IgD-negative memory B cell (primary cell): Measurements from ENCODE around the gene DOCK1. TPM values are rescaled to one million over a fixed set of nuclear protein-coding genes. Genes with fewer than 3 reads are reported as not detected.
A peak's percentile ranks its signal among the peaks of the same experiment; 100 is the strongest.

Source experiments
- H3K27ac Mint-ChIP-seq, 3 donors: one replicate each; pipeline ENCODE4 v1.8.0; 2020 to 2022; ENCODE audit warnings: mild to moderate bottlenecking in 3 of 3, mixed read lengths in 3 of 3, moderate library complexity in 1 of 3
- H3K27me3 Mint-ChIP-seq: one replicate; pipeline ENCODE4 v1.8.0; 2021; ENCODE audit warnings: mixed read lengths
- H3K36me3 Mint-ChIP-seq: one replicate; pipeline ENCODE4 v1.8.0; 2020; ENCODE audit warnings: mild to moderate bottlenecking, mixed read lengths
- H3K4me1 Mint-ChIP-seq, 3 donors: one replicate each; pipeline ENCODE4 v1.8.0; 2020 to 2022; ENCODE audit warnings: mixed read lengths in 3 of 3, mild to moderate bottlenecking in 1 of 3
- H3K4me3 Mint-ChIP-seq, 4 donors: one replicate each; pipeline ENCODE4 v1.8.0; 2020 to 2022; ENCODE audit warnings: mild to moderate bottlenecking in 4 of 4, mixed read lengths in 4 of 4, moderate library complexity in 3 of 4
- H3K9me3 Mint-ChIP-seq, 3 donors: one replicate each; pipeline ENCODE4 v1.8.0; 2020 to 2021; ENCODE audit warnings: mixed read lengths in 3 of 3, mild to moderate bottlenecking in 1 of 3
- polyA plus RNA-seq: library from polyadenylated mRNA; unstranded; fragments of 300-500 nt; fragmentation: Illumina TruSeq; gene quantifications from one replicate; pipeline ENCODE4 v1.2.3, GENCODE V29; 2021

Gene DOCK1
- polyA plus RNA-seq, 1 donor from 2014 or later: not detected

- H3K36me3 Mint-ChIP-seq: no peaks in the 10 kb centered on the region
- no peaks in the 10 kb centered on the region for H3K27me3 Mint-ChIP-seq
- peaks cover 0 to 7% (median 0%) of the 10 kb centered on the region in 3 donors for H3K9me3 Mint-ChIP-seq
- no peaks in the 10 kb centered on the region for H3K4me1 Mint-ChIP-seq
- no peak overlapping the region for H3K27ac Mint-ChIP-seq
- H3K4me3 Mint-ChIP-seq: no peak overlapping the region
Observed at GRCh38 chr10:127252818-127253217, 347.6 kb downstream of the DOCK1 start.

- peaks cover 0 to 7% (median 0%) of the 10 kb centered on the region in 3 donors for H3K9me3 Mint-ChIP-seq
- H3K27ac Mint-ChIP-seq: no peak overlapping the region
- H3K27me3 Mint-ChIP-seq: no peaks in the 10 kb centered on the region
- no peak overlapping the region for H3K4me3 Mint-ChIP-seq
- no peaks in the 10 kb centered on the region for H3K36me3 Mint-ChIP-seq
- H3K4me1 Mint-ChIP-seq: no peaks in the 10 kb centered on the region
Observed at GRCh38 chr10:127254276-127254675, 349.0 kb downstream of the DOCK1 start.

GRCh38 chr10:127257395-127257794 is 352.2 kb downstream of the DOCK1 start:
- peaks cover 0 to 9% (median 0%) of the 10 kb centered on the region in 3 donors for H3K9me3 Mint-ChIP-seq
- no peaks in the 10 kb centered on the region for H3K36me3 Mint-ChIP-seq
- no peaks in the 10 kb centered on the region for H3K27me3 Mint-ChIP-seq
- H3K4me1 Mint-ChIP-seq: peaks cover 0 to 2% (median 0%) of the 10 kb centered on the region in 3 donors
- no peak overlapping the region for H3K27ac Mint-ChIP-seq
- H3K4me3 Mint-ChIP-seq: no peak overlapping the region

- Mint-ChIP-seq H3K27me3 (no peaks in the 10 kb centered on the region), H3K4me1 (peaks cover 0 to 2% (median 0%) of the 10 kb centered on the region in 3 donors), H3K4me3 (no peak overlapping the region), H3K36me3 (no peaks in the 10 kb centered on the region), H3K27ac (no peak overlapping the region), H3K9me3 (peaks cover 0 to 2% (median 0%) of the 10 kb centered on the region in 3 donors)
Observed at GRCh38 chr10:127259347-127259746, 354.1 kb downstream of the DOCK1 start.

GRCh38 chr10:127262606-127263005 is 357.4 kb downstream of the DOCK1 start:
- Mint-ChIP-seq H3K27ac (no peak overlapping the region), H3K4me3 (no peak overlapping the region), H3K27me3 (no peaks in the 10 kb centered on the region), H3K36me3 (no peaks in the 10 kb centered on the region), H3K9me3 (peaks cover 0 to 2% (median 0%) of the 10 kb centered on the region in 3 donors), H3K4me1 (peaks cover 0 to 2% (median 0%) of the 10 kb centered on the region in 3 donors)

GRCh38 chr10:127265288-127265687 is 360.1 kb downstream of the DOCK1 start:
- Mint-ChIP-seq H3K27me3 (no peaks in the 10 kb centered on the region), H3K9me3 (peaks cover 0 to 2% (median 0%) of the 10 kb centered on the region in 3 donors), H3K4me1 (peaks cover 0 to 2% (median 0%) of the 10 kb centered on the region in 3 donors), H3K36me3 (no peaks in the 10 kb centered on the region), H3K4me3 (no peak overlapping the region), H3K27ac (no peak overlapping the region)

GRCh38 chr10:127266431-127266830 is 361.2 kb downstream of the DOCK1 start:
- Mint-ChIP-seq H3K9me3 (peaks cover 0 to 2% (median 0%) of the 10 kb centered on the region in 3 donors), H3K4me3 (no peak overlapping the region)

GRCh38 chr10:127267442-127267841 is 362.2 kb downstream of the DOCK1 start:
- Mint-ChIP-seq H3K4me3 (no peak overlapping the region), H3K27me3 (no peaks in the 10 kb centered on the region), H3K4me1 (no peaks in the 10 kb centered on the region), H3K9me3 (no peaks in the 10 kb centered on the region), H3K27ac (no peak overlapping the region), H3K36me3 (no peaks in the 10 kb centered on the region)

More at GRCh38 chr10:127266431-127266830, 361.2 kb downstream of the DOCK1 start:
- Mint-ChIP-seq H3K27me3 (no peaks in the 10 kb centered on the region), H3K27ac (no peak overlapping the region), H3K36me3 (no peaks in the 10 kb centered on the region), H3K4me1 (no peaks in the 10 kb centered on the region)

- Mint-ChIP-seq H3K36me3 (no peaks in the 10 kb centered on the region), H3K4me3 (no peak overlapping the region), H3K27me3 (no peaks in the 10 kb centered on the region), H3K9me3 (peaks cover 0 to 7% (median 0%) of the 10 kb centered on the region in 3 donors), H3K4me1 (no peaks in the 10 kb centered on the region), H3K27ac (no peak overlapping the region)
Observed at GRCh38 chr10:127272076-127272475, 366.8 kb downstream of the DOCK1 start.

GRCh38 chr10:127275272-127275671 is 370.0 kb downstream of the DOCK1 start:
- no peaks in the 10 kb centered on the region for H3K27me3 Mint-ChIP-seq
- no peaks in the 10 kb centered on the region for H3K36me3 Mint-ChIP-seq
- H3K27ac Mint-ChIP-seq: peak overlapping the region in 1 of 3 donors; percentile 65
- no peak overlapping the region for H3K4me3 Mint-ChIP-seq
- H3K9me3 Mint-ChIP-seq: peaks cover 0 to 7% (median 0%) of the 10 kb centered on the region in 3 donors
- no peaks in the 10 kb centered on the region for H3K4me1 Mint-ChIP-seq

- Mint-ChIP-seq H3K4me1 (no peaks in the 10 kb centered on the region), H3K27me3 (no peaks in the 10 kb centered on the region), H3K27ac (no peak overlapping the region), H3K4me3 (no peak overlapping the region), H3K9me3 (peaks cover 0 to 7% (median 0%) of the 10 kb centered on the region in 3 donors), H3K36me3 (no peaks in the 10 kb centered on the region)
Observed at GRCh38 chr10:127275793-127276450, 370.7 kb downstream of the DOCK1 start.

- peaks cover 0 to 7% (median 2%) of the 10 kb centered on the region in 3 donors for H3K9me3 Mint-ChIP-seq
- H3K27ac Mint-ChIP-seq: no peak overlapping the region
- H3K27me3 Mint-ChIP-seq: no peaks in the 10 kb centered on the region
- no peak overlapping the region for H3K4me3 Mint-ChIP-seq
- no peaks in the 10 kb centered on the region for H3K4me1 Mint-ChIP-seq
- no peaks in the 10 kb centered on the region for H3K36me3 Mint-ChIP-seq
Observed at GRCh38 chr10:127276794-127277462, 371.7 kb downstream of the DOCK1 start.

GRCh38 chr10:127278001-127278400 is 372.8 kb downstream of the DOCK1 start:
- no peak overlapping the region for H3K4me3 Mint-ChIP-seq
- no peaks in the 10 kb centered on the region for H3K27me3 Mint-ChIP-seq
- H3K36me3 Mint-ChIP-seq: no peaks in the 10 kb centered on the region
- H3K4me1 Mint-ChIP-seq: no peaks in the 10 kb centered on the region
- no peak overlapping the region for H3K27ac Mint-ChIP-seq
- peaks cover 0 to 7% (median 2%) of the 10 kb centered on the region in 3 donors for H3K9me3 Mint-ChIP-seq

- no peaks in the 10 kb centered on the region for H3K27me3 Mint-ChIP-seq
- no peaks in the 10 kb centered on the region for H3K4me1 Mint-ChIP-seq
- H3K4me3 Mint-ChIP-seq: no peak overlapping the region
- H3K9me3 Mint-ChIP-seq: peaks cover 2 to 3% (median 2%) of the 10 kb centered on the region in 3 donors
- no peak overlapping the region for H3K27ac Mint-ChIP-seq
- H3K36me3 Mint-ChIP-seq: no peaks in the 10 kb centered on the region
Observed at GRCh38 chr10:127279334-127279774, 374.1 kb downstream of the DOCK1 start.

GRCh38 chr10:127280446-127280845 is 375.2 kb downstream of the DOCK1 start:
- Mint-ChIP-seq H3K4me1 (no peaks in the 10 kb centered on the region), H3K9me3 (peaks cover 0 to 3% (median 2%) of the 10 kb centered on the region in 3 donors), H3K27me3 (no peaks in the 10 kb centered on the region), H3K4me3 (no peak overlapping the region), H3K36me3 (no peaks in the 10 kb centered on the region), H3K27ac (no peak overlapping the region)
